Bronchial epithelial cell (primary cell): ENCODE measurements around the gene SMAD3. TPM values are rescaled to one million over a fixed set of nuclear protein-coding genes. Genes with fewer than 3 reads are reported as not detected.

Source experiments
- DNase-seq: peaks from one replicate; pipeline ENCODE4 v3.0.0-alpha.2; 2010; ENCODE audit warnings: low read depth
- FAIRE-seq: peaks from 2 replicates; lab custom pipeline; 2011; peaks lifted over from hg19 to GRCh38; lab: Jason Lieb, UNC
- H3K27me3 ChIP-seq: 2 replicates; pipeline ENCODE4 v1.5.1; 2011; ENCODE audit warnings: low read length; ENCODE audit not compliant: control insufficient read depth, insufficient read depth
- H3K36me3 ChIP-seq: 2 replicates; pipeline ENCODE4 v1.5.1; 2011; ENCODE audit warnings: low read length; ENCODE audit not compliant: control insufficient read depth, insufficient read depth
- H3K4me3 ChIP-seq: 2 replicates; pipeline ENCODE4 v1.5.1; 2011; ENCODE audit warnings: mild to moderate bottlenecking, low read depth, low read length, control low read depth
- CTCF ChIP-seq: IDR thresholded peaks from 2 replicates; pipeline ENCODE4 v1.5.1; 2011; ENCODE audit warnings: mild to moderate bottlenecking, moderate library complexity, low read length, control low read depth, inconsistent platforms; ENCODE audit not compliant: insufficient read depth, severe bottlenecking
- total RNA-seq: library from RNA; depleted of rRNA; stranded (reverse); fragments of >200 nt; gene quantifications from 2 replicates; pipeline ENCODE4 v1.2.1, GENCODE V29; 2014

Gene SMAD3
- total RNA-seq, 1 donor from 2014 or later, result 9.5 TPM

GRCh38 chr15:67101911-67102598, 36.7 kb downstream of the SMAD3 start:
- no peak for TF ChIP-seq CTCF
- peak; percentile 73 for DNase-seq
- no peak for FAIRE-seq
- H3K4me3 ChIP-seq, result no peak overlapping the region
- H3K36me3 ChIP-seq, result peaks cover 2% of the 10 kb centered on the region
- H3K27me3 ChIP-seq, result no peaks in the 10 kb centered on the region

GRCh38 chr15:67102599-67102929, 37.2 kb downstream of the SMAD3 start:
- no peak for TF ChIP-seq CTCF
- DNase-seq, result no peak
- Histone ChIP-seq H3K27me3 (no peaks in the 10 kb centered on the region), H3K36me3 (peaks cover 2% of the 10 kb centered on the region), H3K4me3 (no peak overlapping the region)
- no peak for FAIRE-seq

GRCh38 chr15:67103021-67103420, 37.6 kb downstream of the SMAD3 start:
- FAIRE-seq (no peak), DNase-seq (no peak)
- no peaks in the 10 kb centered on the region for H3K27me3 ChIP-seq
- no peak for TF ChIP-seq CTCF
- no peak overlapping the region for H3K4me3 ChIP-seq
- peaks cover 2% of the 10 kb centered on the region for H3K36me3 ChIP-seq

GRCh38 chr15:67103432-67103831, 38.0 kb downstream of the SMAD3 start:
- Histone ChIP-seq H3K27me3 (no peaks in the 10 kb centered on the region), H3K4me3 (no peak overlapping the region), H3K36me3 (peaks cover 3% of the 10 kb centered on the region)
- no peak for DNase-seq
- no peak for FAIRE-seq
- no peak for TF ChIP-seq CTCF

- H3K4me3 ChIP-seq, result no peak overlapping the region
- DNase-seq (no peak), FAIRE-seq (no peak)
- no peak for TF ChIP-seq CTCF
- no peaks in the 10 kb centered on the region for H3K27me3 ChIP-seq
- peaks cover 3% of the 10 kb centered on the region for H3K36me3 ChIP-seq
Observed at GRCh38 chr15:67103869-67104268, 38.5 kb downstream of the SMAD3 start.

GRCh38 chr15:67104510-67104909, 39.1 kb downstream of the SMAD3 start:
- H3K4me3 ChIP-seq, result no peak overlapping the region
- peaks cover 3% of the 10 kb centered on the region for H3K36me3 ChIP-seq
- no peak for TF ChIP-seq CTCF
- H3K27me3 ChIP-seq, result no peaks in the 10 kb centered on the region
- DNase-seq (no peak), FAIRE-seq (no peak)
